22Rv1 (cell line): ENCODE measurements around the gene SCGB2B2.

ENCODE experiments used
- H3K27ac ChIP-seq: fragments of 450-650 bp; 2 replicates; pipeline ENCODE4 v1.5.1; 2017
- CTCF ChIP-seq: fragments of 450-650 bp; IDR thresholded peaks from 2 replicates; pipeline ENCODE4 v1.5.1; 2017; ENCODE audit warnings: mild to moderate bottlenecking
- ZFX ChIP-seq: fragments of 450-650 bp; IDR thresholded peaks from 2 replicates; pipeline ENCODE4 v1.6.1; 2017; ENCODE audit warnings: antibody characterized with exemption, borderline replicate concordance

Gene SCGB2B2

GRCh38 chr19:34664168-34664567 lies 12.8 kb downstream of the SCGB2B2 start:
- TF ChIP-seq CTCF (no peak), ZFX (no peak)
- no peak overlapping the region for H3K27ac ChIP-seq

- TF ChIP-seq CTCF (peak; percentile 76), ZFX (no peak)
Measured at GRCh38 chr19:34662919-34663318, 14.0 kb downstream of the SCGB2B2 start.

DNA sequence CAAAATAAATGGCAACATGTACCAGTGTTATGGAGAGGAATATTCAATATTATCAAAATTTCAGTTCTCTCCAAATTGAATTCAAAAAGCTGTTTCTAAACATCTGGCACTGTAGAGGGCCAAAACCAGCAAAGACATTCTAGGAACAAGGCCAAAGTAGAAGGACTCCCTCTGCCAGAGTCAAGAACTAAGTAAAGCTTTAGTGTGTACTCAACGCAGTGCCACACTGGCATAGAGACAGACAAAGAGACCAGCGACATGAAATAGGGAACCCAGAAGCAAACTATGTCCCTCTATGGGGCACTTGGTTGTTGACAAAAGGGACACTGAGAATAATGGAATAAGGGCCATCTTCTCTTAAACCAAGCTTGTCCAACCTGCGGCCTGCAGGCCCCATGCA lies 15.6 kb downstream of the SCGB2B2 start:
- H3K27ac ChIP-seq, result no peak overlapping the region
- TF ChIP-seq ZFX (no peak), CTCF (no peak)

More at GRCh38 chr19:34662919-34663318, 14.0 kb downstream of the SCGB2B2 start:
- no peak overlapping the region for H3K27ac ChIP-seq

- H3K27ac ChIP-seq, result no peak overlapping the region
- TF ChIP-seq ZFX (no peak), CTCF (no peak)
Measured at GRCh38 chr19:34655651-34656050, 21.3 kb downstream of the SCGB2B2 start.

DNA sequence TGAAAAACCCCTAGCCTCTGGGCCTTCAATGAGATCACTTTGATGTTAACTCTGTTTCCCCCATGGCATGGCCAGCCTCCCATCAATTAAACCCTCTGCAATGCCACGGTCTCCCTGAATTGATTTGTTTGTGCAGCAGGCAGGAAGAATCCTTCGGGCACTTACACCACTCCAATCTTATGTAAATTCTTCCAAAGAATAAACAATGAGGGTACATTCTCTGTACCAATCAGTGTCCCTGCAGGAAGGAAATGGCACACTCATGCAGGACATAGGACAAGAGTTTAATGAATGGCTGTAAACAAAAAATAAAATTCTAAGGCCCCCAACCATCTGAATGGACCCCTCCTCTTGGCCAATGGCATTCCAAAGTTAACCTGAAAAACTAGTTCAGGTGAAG lies 22.2 kb downstream of the SCGB2B2 start:
- H3K27ac ChIP-seq, result no peak overlapping the region

GRCh38 chr19:34651747-34652146 lies 25.2 kb downstream of the SCGB2B2 start:
- TF ChIP-seq ZFX, result no peak
- TF ChIP-seq CTCF, result no peak
- no peak overlapping the region for H3K27ac ChIP-seq

More for the DNA sequence above, 22.2 kb downstream of the SCGB2B2 start:
- TF ChIP-seq CTCF (no peak), ZFX (no peak)

GRCh38 chr19:34649886-34650543 lies 26.9 kb downstream of the SCGB2B2 start:
- TF ChIP-seq CTCF (no peak), ZFX (no peak)
- H3K27ac ChIP-seq, result no peak overlapping the region
